ENCODE data around the gene GJC2.
"Not testable (repeated sequence)": the region's sequence is repeated elsewhere in the genome, so short reads cannot be mapped to it uniquely, and the experiment has no call there.

GJC2 gene

DNA sequence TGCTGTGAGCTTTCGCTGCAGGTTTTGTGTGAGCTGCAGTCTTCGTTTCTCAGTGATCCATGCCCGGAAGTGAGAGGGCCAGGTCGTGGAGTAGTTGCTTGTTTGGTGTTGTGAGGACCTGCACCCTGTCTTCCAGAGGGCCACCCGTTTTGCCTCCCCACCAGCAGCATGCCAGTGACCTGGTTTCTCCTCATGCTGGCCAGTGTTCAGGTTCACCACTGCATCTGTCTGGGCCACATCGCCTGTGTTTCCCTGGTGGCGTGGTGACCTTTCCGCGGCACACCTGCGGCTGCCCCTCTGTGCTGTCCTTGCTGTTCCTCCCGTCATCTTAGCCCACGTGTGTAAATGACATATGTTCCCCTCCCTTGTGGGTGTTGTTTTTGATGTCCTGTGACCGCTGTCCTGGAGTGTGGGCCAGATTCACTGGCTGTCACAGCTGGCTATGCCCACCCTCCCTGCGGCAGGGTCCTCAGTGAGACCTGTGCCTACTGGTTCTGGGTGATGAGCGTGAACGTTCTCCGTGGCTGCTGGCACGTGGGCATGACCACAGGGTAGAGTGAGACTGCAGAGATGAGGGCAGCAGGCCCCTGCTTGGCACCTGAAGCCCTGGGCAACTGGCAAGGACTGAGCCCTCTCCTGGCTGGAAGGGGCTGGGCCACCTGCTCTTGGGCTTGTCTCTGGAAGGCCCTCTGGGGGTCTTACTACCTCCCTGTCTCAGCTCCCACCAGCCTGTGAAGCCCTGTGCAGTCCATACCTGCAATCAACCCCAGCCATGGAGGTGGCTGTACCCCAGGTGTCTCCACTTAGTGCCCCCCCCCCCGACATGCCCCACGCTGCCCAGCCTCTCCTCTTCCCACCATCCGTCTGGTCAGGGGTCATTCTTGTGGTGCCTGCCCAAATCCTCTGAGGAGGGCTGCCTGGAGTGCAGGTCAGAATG lies 23.1 kb downstream of the GJC2 start:
- no peak for DNase-seq (ENCODE audit: low read depth in 2 of 2)

DNA sequence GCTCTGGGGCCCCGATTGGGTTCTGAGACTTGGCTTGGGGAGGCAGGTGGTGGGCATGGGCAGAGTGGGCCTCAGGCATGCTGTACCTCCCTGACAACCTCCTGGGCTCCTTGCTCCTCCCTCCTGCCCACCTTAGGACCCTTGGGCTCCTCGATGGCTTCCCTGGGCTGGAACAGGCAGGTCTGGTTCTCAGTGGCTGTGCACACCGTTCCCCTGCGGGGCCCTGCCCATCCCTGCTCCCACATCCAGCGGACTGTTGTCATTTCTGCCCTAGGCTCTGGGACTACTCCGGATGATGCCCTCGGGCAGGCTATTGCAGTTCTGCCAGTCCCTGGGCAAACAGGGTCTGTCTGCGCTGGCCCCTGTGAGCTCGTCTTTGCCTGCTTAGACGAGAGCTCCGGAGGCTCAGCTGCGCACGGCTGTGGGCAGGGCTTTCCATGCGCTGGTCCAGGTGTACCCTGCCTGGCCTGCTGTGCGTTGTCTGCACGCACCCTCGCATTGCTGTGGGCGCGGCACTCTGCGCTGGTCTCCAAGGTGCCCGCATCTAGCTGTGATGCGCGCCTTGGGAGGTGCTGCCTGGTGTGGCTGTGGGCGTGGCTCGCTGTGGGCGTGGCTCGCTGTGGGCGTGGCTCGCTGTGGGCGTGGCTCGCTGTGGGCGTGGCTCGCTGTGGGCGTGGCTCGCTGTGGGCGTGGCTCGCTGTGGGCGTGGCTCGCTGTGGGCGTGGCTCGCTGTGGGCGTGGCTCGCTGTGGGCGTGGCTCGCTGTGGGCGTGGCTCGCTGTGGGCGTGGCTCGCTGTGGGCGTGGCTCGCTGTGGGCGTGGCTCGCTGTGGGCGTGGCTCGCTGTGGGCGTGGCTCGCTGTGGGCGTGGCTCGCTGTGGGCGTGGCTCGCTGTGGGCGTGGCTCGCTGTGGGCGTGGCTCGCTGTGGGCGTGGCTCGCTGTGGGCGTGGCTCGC lies 24.1 kb downstream of the GJC2 start:
- not testable (repeated sequence) for DNase-seq (ENCODE audit: low read depth in 2 of 2)

DNA sequence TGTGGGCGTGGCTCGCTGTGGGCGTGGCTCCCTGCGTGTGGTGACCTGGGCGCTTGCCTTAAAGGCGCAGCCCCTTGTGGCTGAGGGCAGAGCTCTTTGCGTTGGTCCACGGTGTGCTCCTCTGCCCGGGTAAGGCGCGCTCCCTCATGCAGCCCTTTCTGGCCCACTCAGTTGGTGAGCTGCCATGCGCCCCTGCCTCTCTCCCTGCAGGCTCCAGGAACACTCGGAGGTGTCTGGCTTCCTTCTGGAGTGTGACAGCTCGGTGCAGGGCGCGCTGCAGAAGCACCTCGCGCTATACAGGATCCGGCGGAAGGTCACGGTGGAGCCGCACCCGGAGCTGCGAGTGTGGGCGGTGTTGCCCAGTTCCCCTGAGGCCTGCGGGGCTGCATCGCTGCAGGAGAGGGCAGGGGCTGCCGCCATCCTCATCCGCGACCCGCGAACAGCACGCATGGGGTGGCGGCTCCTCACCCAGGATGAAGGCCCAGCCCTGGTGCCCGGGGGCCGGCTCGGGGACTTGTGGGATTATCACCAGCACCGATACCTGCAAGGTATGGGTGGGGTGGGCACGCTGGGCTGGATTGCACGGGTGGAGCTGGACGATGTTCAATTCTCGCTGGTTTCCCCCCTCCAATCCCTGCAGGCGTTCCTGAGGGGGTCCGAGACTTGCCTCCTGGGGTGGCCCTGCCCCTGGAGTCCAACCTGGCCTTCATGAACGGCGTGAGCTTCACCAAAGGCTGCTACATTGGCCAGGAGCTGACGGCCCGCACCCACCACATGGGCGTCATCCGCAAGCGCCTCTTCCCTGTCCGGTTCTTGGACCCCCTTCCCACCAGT lies 25.0 kb downstream of the GJC2 start:
- DNase-seq (ENCODE audit: low read depth in 2 of 2), result peak in 1 of 2 donors; percentile 20

DNA sequence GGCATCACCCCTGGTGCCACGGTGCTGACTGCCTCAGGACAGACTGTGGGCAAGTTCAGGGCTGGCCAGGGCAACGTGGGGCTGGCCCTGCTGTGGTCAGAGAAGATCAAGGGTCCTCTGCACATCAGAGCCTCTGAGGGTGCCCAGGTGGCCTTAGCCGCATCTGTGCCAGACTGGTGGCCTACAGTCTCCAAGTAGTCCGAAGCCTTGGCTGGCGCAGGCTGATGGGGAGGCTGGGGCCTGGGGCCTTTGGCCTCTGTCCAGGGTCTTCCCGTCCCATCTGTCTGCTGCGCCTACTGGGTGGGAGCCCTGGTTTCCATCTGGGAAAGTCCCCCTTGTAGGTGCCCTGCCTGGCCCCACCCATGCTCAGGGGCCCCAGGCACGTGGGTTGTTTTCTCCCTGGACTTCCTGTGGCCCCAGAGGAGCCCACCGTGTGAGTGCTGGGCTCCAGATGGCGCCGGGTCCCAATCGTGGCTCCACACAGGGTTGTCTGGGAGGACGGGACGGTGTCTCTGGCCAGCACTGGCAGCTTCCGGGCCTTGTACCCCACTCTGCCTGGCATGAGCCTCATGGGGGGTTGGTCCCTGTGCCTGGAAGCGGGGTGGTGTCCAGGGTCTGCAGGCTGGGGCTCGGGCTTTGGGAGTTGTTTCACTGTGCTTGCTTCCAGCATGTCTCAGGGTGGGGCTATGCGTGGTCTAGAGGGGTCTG lies 25.7 kb downstream of the GJC2 start:
- DNase-seq (ENCODE audit: low read depth in 2 of 2), result no peak

DNA sequence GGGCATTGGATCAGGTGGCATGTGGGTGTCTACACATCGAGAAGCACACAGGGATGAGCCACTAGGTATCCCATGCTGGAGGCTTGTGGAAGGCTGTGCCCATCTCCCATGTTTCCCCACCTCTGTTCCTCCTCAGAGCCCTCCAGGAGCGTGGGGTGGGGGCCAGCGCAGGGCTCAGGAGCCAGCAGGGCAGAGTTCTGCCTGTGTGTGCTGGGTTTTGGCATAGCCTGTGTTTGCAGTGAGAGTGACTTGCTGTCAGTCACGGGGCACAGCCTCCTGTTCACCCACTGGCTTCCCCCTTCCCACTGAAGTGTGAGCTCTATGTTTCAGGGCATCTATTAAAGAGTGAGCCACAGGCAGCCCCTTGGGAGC lies 26.3 kb downstream of the GJC2 start:
- DNase-seq (ENCODE audit: low read depth in 2 of 2), result no peak

DNA sequence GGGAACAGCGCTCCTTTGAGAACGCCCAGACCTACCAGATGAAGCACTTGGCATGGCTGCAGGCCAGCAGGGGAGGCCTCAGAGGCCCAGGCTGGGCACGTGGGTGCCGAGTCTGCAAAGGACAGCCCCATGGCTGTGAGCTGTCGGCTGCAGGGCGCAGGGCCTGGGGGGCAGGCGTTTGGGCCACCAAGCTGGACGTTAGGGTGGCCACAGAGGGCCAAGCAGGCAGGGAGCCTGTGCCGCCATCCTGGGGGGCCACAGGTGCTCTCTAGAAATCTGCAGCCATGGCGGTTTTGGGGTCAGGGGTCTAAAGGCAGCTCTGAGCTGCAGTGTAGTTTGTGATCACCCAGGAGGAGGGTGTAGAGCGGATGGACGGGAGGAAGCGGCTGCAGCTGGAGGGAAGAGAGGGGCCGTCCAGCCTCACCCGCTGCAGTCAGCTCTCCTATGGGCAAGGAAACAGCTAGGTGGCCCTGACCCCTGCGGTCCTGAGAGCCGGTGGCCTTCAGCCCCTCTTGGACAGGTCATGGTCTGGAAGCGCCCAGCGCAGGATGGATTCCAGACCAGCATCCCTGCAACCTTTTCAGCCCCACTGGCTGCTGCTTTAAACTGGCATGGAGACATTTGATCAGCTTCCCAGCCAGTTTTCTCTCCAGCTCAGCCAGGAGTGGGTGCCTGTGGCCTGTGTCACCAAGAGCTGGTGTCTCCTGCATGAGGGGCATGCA lies 26.9 kb downstream of the GJC2 start:
- DNase-seq (ENCODE audit: low read depth in 2 of 2), result no peak

DNA sequence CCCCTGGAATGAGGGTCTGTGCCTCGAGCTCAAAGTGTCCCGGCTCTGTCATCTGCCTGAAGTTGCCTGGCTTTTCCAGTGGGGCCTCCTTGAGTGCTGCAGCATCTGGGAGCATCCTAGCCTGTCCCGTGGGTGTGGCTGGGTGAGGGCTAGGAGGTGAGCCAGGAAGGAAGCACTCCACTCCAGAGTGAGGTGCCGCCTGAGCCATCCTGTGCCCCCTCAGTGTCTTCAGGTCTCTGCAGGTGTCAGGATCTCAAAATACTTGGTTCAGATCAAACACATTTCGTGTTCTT lies 27.4 kb downstream of the GJC2 start:
- no peak for DNase-seq (ENCODE audit: low read depth in 2 of 2)

DNA sequence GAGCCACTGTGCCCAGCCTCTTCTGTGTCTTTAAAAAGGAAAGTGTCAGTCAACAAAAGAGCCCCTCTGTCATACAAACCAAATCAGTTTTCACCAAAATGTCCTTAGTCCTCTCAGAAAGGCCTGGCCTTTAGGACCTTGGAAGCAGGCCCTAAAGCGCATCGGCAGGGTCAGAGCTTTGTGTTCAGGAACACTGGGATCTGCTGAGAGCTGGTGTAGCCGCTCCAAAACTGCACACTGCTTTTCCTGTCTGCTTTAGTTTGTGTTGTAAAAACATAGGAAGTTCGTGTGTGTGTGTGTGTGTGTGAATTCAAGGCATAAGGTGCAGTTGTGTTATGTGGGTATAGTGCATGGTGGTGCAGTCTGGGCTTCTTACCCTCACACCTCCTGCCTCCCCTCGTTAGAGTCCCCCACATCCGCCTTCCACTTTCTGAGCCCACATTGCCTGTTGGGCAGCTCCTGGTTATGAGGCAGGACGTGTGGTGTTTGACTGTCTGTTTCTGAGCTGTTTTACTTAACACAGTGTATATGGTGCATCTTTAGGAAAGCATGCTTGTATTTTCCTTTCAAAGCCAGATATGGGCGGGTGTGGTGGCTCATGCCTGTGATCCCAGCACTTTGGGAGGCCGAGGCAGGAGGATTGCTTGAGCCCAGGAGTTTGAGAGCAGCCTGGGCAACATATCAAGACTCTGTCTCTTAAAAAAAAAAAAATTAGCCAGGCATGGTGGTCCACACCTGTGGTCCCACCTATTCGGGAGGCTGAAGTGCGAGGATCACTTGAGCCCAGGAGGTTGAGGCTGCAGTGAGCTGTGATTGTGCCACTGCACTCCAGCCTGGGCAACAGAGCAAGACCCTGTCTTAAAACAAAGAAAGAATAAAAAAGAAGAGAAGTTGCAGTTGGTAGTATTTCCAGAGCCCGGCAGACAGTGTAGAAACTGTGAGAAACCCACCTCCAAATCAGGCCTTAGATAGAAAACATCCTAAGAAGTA lies 28.3 kb downstream of the GJC2 start:
- no peak for DNase-seq (ENCODE audit: low read depth in 2 of 2)

DNA sequence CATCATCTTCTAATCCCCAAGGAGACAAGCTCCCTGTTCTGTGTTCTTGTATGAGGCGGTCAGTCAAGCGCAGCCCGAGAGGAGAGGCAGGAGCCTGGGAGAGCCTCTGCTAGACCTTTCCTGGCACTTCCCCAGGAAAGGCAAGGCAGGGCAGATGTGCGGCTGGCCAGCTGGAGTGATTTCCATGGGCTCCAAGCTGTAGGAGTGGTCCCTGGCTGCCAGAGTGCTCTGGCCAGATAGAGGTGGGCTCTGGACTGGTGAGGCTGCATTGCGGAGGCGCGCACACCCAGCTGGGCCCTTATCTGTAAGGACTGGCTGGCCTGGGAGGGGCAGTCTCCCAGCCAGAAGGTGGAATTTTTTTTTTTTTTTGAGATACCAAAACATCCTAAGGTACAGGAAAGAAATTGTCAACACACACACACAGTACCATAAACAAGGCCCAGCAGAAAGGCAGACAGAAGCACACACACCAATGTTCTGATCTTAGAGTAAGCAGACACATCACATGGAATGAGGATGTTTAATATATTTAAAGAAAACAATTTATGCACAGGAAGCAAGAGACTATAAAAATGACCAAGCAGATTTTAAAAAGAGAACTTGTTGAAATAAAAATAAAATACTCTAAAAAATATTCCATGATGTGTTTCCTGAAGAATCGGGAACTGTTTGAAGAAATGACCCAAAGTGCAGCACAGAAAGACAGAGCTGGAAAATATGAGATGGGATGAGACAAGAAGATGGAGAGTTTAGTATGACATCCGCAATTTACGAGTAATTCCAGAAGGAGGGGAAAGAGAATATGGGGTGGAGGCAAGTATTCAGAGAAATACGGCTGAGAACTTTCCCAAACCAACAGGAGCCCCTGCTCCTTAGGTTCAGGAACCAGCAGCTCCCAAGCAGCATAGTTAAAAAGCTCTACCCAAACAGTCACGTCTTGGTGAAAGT lies 29.3 kb downstream of the GJC2 start:
- no peak for DNase-seq (ENCODE audit: low read depth in 2 of 2)

DNA sequence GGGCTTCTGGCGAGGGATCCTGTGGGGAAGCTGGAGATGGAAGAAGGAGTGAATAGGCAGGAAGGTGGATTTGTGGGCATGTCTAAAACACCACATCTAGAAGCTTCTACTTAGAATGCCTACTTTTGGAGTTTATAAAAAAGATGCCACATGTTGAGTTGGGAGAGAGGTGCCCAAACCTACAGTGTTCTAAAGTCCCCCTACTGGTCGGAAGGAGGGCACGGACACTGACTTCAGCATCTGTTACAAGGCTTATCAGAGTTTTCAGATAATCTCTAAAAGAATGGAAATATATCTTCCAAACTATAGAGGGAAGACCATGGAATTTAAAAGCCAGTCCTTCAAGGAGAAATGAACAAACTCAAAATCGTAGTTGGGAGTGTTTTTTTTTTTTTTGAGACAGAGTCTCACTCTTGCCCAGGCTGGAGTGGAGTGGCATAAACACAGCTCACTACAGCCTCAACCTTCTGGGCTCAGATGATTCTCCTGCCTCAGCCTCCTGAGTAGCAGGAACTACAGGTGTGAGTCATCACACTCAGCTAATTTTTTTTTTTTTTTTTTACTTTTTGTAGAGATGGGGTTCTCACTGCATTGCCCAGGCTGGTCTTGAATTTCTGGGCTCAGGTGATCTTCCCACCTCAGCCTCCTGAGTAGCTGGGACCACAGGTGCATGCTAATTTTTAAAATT lies 30.7 kb downstream of the GJC2 start:
- no peak for DNase-seq (ENCODE audit: low read depth in 2 of 2)

DNA sequence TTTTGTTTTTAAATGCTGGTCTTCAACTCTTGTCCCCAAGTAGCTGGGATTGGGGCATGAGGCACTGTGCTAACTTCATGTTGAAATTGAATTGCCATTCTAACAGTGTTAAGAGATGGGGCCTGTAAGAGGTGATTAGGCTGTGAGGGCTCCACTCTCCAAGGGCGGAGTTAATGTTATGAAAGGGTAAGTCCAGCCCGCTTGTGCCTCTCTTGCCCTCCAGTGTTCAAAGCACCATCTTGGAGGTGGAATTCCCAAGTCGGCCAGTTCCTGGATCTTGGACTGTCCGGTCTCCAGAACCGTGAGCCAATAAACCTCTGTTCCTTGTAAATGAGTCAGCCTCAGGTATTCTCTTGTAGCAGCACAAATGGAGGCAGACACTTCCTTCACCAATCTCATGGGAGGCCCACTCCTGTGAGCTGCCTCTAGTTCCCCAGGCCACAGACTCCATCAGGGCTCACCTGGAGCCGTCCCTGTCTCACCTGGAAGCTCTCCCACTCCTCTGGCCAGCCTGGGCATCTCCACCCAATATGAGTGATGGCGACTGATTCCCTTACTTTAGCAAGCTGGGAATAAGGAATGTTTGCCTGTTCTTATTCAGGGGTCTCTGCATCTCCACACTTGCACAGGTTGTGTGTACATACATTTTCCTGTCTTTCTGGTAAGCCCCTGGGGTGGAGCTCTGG lies 31.4 kb downstream of the GJC2 start:
- DNase-seq (ENCODE audit: low read depth in 2 of 2), result no peak

DNA sequence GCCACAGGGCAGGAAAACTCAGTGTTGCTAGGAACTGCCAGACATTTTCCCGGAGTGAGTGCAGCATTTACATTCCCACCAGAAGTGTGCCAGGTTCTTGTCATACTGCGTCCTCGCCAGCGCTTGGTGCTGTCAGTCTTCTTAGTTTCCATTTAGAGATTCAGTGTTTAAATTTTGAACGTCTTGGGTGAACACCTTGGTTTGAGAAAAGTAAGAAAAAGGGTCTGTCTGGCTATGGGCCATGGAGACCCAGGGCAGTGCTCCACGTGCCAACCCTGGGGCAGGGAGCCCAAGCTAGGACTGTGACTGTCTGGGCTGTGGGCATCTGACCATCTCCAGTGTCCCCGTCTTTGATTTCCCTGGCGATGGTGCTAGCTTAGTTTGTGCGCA lies 31.9 kb downstream of the GJC2 start:
- no peak for DNase-seq (ENCODE audit: low read depth in 2 of 2)

DNA sequence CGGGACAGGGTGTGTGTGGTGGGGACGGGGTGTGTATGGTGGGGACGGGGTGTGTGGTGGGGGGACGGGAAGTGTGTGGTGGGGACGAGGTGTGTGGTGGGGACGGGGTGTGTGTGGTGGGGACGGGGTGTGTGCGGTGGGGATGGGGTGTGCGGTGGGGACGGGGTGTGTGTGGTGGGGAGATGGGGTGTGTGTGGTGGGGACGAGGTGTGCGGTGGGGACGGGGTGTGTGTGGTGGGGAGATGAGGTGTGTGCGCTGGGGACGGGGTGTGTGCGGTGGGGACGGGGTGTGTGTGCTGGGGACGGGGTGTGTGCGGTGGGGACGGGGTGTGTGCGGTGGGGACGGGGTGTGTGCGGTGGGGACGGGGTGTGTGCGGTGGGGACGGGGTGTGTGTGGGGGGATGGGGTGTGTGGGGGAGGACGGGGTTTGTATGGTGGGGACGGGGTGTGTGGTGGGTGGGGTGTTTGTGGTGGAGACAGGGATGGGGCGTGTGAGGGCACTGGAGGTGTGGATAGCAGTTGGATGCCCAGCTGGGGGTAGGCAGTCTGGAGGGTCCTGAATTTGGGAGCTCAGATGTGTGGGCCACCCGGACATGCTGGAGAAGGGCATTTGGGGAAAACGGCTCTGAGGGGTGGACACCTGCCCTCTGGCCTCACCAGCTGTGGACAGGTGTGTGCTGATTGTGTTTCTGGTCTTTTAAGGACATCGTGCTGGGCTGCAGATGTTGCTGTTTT lies 32.7 kb downstream of the GJC2 start:
- DNase-seq (ENCODE audit: low read depth in 2 of 2), result no peak

DNA sequence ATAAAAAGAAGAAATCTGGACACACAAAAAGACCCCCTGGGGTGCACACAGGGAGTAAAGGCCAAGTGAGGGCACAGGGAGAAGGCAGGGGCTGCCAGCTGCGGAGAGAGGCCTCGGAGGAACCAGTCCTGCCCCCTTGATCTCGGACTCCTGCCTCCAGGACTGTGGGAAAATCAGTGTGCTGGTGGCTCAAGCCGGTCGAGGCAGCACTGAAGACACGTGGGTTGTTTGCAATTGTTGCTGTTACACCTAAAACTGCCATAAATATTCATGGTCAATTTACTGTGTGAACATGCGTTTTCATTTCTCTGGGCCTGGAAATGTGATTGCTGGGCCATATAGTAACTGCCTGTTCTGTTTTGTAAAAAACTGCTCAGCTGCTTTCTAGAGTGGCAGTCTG lies 34.4 kb downstream of the GJC2 start:
- DNase-seq (ENCODE audit: low read depth in 2 of 2), result no peak

DNA sequence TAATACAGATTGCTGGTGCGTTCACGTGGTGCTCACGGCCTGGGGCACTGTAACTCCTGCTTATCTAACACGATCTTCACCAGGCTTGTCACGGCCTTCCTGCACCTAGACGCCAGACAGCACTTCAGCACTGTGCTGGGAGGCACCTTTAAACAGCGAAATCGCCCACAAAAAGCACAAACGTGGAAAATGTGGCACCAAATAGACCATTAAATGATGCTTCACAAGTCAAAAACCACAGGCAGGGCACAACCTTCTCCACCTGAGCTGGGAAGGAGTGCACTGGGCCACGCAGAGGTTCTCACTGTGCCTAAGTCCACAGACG lies 35.9 kb downstream of the GJC2 start:
- no peak for DNase-seq (ENCODE audit: low read depth in 2 of 2)

DNA sequence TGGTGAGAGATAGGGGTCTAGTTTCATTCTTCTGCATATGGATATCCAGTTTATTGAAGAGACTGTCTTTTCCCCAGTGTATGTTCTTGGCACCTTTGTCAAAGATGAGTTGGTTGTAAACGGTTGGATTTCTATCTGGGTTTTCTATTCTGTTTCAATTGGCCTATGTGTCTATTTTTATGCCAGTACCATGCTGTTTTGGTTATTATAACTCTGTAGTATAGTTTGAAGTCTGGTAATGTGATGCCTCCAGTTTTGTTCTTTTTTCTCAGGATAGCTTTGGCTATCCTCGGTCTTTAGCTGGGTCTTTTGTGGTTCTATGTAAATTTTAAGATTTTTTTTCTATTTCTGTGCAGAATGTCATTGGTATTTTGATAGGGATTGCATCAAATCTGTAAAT lies 38.5 kb downstream of the GJC2 start:
- DNase-seq (ENCODE audit: low read depth in 2 of 2), result not testable (repeated sequence)

DNA sequence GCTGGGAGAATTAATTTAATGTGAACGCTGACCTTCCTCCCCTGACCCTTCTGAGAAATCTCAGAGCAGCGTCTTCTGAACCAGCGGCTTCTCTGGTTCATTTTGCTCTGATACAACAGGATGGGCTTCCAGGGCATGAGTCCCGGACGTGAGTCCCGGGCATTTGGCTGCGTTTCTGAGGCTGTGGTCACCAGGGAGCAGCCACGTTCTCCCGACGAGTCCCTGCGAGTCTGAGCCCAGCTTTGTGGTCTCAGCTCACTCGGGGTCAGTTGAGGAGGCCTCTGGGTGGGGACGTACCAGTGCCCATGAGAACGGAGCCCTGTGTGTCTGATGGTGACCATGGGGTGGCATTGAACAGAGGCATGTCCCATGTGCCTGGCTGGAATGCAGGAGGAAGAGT lies 40.5 kb downstream of the GJC2 start:
- no peak for DNase-seq (ENCODE audit: low read depth in 2 of 2)
